Right renal cortex interstitium (tissue), 3 donors: ENCODE results near the gene ACAD8. TPM values are rescaled to one million over a fixed set of nuclear protein-coding genes. Genes with fewer than 3 reads are reported as not detected.
"Not testable (repeated sequence)": the region's sequence is repeated elsewhere in the genome, so short reads cannot be mapped to it uniquely, and the experiment has no call there.

Source experiments
- DNase-seq, 3 donors: peaks; one replicate each; pipeline ENCODE4 v3.0.0-alpha.2; 2013; ENCODE audit warnings: low read depth in 3 of 3, low spot score in 2 of 3
- polyA plus RNA-seq, 3 donors: library from polyadenylated mRNA; unstranded; fragments of 120-200 nt; gene quantifications; one replicate each; pipeline ENCODE4 v1.2.1, GENCODE V29; 2013; ENCODE audit not compliant: insufficient read length in 3 of 3

The ACAD8 gene
- polyA plus RNA-seq, 3 donors: 39.5 to 47.0 (median 41.1) TPM

DNA sequence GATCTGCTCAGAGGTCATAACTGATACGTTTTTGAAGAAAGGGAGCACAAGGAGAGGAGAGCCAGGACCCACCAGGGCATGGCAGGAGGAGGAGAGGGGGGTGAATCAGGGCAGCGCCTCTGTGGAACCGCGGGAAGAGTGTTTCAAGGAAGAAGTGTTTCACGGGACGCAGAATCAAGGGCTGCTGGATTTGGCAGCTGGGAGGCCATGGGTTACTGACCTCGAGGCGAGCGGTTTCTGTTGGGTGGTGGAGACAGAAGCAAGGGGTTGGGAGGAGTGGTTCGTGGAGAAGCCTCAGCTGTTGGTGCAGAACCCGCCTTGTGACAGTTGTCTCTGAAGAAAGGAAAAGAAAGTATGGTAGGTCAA is 15.8 kb upstream of the ACAD8 start:
- no peak for DNase-seq

DNA sequence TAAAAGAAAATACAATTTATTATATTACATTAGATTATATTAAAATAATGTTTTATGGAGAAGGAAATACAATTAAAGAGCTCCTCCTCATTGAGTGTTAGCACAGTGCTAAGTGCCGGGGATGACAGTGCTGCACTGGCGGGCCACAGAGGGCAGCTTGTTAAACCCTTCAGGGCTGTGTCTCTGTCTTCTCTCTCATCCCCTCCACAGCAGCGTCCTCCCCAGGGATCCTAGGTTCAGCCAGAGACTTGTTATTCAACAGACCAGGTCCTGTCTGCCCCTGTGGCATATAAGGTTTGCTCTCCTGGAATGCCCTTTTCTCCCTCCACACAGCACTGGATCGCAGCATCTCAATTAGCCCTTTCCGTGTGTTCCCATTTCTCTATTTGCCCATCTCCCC is 14.4 kb upstream of the ACAD8 start:
- no peak for DNase-seq

DNA sequence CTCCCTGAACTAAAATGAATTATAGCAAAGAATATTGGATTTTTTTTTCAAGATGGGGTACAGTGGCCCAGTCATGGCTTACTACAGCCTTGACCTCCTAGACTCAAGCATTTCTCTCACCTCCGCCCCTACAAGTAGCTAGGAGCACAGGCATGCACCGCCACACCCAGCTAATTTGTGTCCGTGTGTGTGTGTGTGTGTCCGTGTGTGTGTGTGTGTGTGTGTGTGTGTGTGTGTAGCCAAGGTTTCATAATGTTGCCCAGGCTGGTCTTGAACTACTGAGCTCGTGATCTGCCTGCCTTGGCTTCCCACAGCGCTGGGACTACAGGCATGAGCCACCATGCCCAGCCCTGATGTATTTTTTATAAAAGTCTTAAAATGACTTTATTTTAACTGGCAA is 12.8 kb upstream of the ACAD8 start:
- DNase-seq: no peak

DNA sequence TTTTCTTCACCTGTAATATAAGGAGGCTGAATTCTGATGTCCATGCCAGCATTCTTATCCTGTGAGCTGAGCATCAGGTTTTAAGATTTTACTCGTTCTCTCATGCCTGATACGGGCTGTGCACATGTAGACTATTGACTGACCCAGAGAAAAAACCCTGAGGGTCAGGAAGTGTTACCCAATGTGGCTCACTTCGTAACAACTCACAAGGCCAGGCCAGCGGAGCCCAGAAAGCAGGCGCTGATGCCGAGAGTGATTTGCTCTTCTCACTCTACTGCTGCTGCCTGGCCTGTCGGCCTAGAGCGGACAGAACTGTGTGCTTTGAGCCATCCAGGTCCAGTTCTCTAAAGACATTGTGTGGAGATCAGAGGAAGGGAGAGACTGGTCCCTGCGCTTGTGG is 11.0 kb upstream of the ACAD8 start:
- no peak for DNase-seq

DNA sequence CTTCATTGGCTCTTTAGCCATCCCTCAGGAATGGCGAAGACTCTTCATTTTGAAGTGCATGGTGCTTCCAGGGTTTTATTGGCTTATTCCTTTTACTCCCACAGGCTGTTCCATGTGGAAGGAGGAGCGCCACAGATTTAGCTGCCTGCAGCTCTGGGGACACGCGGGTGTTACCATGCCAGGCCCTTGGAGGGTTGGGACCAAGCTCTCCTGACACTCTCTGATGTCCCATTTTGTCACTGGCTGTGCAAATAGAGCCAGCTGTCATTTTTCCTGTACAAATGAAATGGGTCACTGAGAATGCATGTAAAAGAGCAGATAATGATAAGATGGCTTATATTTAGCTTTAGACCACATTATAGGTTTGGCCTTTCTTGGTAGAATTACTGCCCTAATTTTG is 9.5 kb upstream of the ACAD8 start:
- no peak for DNase-seq

DNA sequence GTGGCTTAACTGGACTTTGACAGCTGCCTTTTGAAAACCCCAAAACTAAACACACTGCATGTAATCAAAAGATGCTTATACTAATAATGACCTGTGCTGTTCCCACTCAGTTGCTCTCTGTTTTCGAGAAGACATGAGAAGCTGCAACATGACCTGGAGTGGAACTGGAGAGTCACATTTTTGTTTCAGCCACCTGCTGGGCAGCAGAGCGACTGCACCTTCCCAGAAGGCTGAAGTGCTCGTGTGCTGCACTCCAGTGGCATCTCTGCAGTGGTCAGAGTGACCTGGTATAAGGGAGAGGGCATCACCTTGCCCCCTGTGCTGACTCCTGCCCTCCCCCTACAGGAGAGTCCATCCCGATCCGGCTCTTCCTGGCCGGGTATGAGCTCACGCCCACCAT is 8.8 kb upstream of the ACAD8 start:
- no peak for DNase-seq

DNA sequence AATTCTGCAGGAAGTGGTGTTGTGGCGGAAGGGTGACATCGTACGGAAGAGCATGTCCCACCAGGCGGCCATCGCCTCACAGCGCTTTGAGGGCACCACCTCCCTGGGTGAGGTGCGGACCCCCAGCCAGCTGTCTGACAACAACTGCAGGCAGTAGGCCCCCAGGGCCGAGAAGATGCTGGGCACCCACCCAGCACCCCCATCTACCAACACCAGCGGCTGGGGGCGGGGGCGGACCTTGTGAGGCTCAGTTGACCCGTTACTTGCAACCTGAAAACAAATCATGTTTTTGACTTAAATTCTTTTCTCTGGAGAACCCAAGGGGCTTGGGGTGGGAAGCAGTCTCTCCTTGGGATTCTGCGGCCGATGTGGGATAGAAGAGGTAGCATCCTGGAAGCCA is 7.9 kb upstream of the ACAD8 start:
- no peak for DNase-seq

DNA sequence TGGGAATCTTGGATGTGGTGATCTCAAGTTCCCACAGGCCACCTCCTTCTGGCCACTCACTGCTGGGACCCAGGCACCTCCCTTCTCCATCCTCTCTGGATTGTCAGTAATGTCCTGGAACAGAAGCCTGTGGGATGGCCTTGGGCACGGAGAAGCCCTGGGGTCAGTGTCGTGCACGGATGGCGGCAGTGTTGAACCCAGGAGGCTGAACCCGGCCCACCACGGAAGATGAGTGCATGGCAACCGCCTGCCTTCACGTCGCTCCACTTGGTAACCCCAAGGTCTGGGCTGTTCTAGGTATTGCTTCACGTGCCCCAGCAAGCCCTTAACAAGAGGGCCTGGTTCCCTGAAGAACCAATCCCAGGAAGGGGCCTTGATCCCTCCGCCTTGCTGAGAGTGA is 7.3 kb upstream of the ACAD8 start:
- no peak for DNase-seq

DNA sequence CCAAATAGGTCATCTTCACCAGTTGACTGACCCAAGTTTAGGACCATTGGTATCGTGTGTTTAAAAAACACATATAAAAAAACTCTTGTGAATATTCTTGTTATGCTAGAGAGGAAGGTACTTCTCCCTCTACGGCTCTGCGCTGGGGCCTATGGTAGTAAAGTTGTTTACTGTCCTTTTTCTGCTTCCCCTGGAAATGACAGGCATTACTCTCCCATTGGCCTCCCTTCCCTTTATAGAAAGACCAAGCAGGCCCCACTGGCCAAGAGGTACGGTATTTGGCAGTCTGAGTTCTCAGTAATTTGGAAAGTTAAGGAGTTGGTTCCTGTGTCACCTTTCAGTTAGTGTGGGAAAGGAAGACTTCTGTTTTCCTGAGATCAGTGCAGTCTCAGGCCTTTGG is 6.7 kb upstream of the ACAD8 start:
- DNase-seq: no peak

DNA sequence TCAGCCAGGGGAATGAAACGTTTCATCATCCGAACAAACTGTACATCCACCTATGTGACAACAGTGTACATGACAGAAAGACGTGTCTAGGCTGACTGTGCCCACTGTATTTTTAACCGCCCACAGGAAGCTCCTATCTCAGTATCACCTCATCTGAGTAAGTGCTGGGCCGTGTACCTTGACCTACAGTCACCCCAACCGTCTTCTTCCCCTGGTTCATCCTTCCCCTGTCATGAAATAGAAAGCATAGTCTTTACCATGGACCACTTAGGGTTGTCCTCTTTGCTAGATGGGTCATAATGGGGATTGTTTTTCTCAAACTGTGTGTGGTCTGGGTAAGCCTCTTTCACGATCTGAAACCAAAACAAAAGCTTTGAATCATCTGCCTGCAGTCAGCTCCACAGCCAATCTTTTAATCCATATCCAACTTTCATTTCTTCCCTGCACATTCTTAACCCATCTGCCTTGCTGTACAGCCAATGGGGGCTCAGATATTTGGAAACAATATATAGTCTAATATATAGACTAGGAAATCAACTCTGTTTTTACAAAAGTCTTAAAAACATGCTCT is 4.4 kb upstream of the ACAD8 start:
- DNase-seq: no peak

DNA sequence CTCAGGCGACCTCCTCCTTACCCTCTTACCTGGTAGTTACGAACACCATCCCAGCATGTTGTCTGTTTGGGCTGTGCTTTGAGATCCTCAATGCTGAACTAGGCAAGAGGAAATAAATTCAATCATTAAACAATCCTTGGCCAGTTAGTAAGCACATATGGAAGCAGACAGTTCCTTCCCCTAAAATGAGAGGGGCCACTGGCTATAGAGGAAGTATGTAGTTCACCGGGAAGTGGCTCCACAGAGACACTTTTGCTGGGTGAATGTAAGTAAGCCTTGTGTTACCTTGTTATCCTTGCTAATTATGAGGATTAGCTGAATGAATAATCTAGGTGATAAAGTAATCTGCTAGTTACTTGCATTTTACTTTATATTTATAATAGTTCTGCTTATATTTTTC is 3.1 kb upstream of the ACAD8 start:
- no peak for DNase-seq

DNA sequence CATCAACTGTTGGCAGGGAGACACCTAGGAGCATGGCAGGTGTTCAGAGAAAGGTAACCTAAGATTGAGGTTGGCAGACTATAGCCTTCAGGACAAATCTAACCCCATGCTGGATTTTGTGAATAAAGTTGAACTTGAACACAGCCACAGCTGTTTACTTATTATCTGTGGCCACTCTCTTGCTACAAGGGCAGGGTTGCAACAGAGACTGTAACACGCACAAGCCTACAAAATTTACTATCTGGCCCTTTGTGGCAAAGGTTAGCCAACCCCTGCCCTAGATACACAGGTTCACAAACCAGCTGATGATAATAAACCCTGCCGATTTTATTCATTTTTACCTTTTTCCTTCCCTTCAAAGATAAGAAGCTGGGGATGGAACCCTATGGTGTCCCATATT is 2.7 kb upstream of the ACAD8 start:
- no peak for DNase-seq

DNA sequence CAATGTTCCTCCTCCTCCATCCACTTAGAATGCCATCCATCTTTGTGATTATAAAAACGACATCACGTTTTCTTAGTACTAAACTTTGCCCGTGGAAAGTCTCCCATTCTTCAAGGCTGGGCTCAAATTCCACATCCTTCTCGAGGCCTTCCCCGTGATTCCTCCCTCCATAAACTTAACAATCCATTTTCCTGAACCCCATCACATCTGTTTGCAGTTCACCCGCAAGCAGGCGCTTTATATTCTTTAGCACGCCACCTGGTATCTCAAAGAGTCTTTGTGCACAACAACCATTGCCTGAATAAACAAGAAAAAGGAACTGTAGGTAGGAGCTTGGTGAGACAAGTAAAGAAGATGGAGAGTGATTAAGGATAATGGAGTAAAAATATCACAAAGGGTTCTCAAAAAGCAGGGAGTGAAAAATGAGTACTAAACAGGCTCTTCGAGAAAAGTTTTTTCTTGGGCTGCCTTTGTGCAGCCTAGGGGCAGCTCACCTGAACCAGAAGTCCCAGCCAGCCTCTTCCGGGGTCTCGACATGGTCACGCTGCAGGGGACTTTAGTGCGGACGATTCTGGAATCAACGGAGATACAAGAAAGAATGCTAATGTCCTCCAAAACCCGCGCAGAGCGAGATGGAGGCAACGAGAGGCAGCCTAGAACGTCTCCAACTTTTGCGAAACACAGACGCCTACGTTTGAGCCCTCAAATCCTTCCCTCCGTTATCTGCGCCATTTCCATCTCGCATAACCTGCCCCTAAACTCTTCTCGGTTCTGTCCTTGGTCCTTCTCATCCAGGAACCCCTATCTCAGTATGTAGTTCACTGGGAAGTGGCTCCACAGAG is 801 bp upstream of the ACAD8 start:
- no peak for DNase-seq

DNA sequence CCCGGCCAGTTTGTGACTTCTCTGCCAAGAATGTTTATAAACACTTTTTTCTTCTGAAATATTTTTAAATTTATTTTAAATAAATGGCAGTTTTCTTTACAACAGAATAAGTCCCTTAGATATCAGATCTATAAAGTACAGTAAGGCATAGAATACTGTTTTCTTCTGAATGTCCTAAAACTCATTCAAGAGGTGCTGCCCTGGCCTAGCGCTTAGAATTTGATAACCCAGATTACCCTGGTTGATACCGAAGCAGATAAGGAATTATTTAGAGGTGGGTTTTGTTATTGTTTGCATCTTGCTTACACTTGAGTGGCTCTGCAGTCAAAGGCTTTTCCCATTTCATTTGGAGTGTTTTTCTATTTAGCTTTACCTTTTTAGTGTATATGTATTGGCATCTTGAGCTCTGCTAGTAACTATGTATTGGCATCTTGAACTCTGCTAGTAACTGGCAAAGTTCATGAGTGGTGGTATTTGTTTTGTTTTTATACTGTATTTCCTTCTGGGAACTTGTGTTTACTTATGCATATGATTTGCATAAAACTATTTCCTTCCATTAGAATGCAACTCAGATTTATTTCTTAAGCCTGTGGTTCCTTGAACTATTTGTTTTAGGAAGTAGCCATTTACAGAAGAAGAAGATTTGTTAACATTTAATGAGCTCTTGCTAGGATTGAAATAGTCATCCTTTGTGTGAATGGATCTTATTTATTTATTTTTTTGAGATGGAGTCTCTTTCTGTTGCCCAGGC is 1.2 kb downstream of the ACAD8 start:
- DNase-seq: no peak

DNA sequence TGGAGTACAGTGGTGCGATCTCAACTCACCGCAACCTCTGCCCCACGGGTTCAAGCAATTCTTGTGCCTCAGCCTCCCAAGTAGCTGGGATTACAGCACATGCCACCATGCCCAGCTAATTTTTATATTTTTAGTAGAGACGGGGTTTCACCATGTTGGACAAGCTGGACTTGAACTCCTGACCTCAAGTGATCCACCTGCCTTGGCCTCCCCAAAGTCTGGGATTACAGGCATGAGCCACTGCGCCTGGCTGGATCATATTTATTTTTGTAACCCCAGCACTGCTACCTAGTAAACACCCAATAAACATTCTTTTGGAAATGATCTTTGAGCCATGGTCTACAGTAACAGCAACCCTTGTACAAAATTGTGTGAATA is 1.8 kb downstream of the ACAD8 start:
- not testable (repeated sequence) for DNase-seq

DNA sequence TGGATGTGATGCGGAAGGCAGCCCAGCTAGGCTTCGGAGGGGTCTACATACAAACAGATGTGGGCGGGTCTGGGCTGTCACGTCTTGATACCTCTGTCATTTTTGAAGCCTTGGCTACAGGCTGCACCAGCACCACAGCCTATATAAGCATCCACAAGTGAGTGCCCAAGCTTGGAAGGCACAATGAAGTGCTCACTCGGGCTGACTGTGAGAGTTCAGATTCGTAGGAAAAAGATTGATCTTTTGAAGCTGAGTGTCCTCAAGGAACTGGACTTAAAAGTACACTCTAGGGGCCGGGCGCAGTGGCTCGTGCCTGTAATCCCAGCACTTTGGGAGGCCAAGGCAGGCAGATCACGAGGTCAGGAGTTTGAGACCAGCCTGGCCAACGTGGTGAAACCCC is 3.7 kb downstream of the ACAD8 start:
- no peak for DNase-seq

DNA sequence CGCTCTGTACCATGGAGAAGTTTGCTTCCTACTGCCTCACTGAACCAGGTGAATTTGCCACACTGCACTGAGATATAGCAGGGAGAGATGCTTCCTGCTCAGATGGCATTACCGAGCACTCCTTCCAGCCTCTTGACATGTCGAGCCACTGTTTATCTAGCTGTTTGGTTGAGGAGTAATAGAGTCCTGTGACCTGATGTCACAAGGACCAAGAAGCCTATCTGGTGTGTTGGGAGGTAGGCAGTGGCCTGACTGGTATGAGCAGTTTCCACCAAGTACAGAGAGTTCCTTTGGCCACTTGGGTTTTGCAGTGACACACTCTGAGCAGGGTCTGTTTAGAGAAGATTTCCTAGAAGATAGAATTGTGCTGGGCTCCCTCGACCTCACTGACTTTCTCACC is 5.2 kb downstream of the ACAD8 start:
- no peak for DNase-seq

DNA sequence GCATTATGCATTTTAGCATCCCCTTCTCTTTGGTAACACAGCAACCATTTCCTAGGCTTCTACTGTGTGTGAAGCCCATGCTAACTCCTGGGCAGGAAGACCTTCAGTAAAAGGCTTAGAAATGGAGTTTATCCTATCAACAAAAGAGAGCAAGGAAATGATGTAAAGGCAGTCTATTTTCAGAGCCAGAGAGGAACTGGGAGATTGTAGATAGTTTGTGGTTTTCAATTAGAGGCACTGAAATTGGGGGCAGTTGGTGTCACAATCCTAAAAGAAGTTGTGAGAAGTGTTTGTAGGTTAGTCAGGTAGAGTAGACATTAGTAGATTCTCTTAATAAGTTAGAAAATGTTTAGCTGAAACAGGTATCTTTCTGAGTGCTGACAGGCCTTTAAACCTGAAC is 7.1 kb downstream of the ACAD8 start:
- DNase-seq: no peak

DNA sequence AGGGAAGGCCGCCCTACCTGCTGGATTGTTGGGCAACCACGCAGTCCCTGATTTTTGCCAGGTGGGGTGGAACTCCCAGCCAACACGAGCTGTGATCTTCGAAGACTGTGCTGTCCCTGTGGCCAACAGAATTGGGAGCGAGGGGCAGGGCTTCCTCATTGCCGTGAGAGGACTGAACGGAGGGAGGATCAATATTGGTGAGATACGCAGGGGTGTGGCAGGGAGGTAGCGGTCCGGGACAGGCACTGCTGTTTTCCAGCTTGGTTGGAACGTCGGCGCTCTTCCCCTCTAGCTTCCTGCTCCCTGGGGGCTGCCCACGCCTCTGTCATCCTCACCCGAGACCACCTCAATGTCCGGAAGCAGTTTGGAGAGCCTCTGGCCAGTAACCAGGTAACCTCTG is 7.6 kb downstream of the ACAD8 start:
- no peak for DNase-seq

DNA sequence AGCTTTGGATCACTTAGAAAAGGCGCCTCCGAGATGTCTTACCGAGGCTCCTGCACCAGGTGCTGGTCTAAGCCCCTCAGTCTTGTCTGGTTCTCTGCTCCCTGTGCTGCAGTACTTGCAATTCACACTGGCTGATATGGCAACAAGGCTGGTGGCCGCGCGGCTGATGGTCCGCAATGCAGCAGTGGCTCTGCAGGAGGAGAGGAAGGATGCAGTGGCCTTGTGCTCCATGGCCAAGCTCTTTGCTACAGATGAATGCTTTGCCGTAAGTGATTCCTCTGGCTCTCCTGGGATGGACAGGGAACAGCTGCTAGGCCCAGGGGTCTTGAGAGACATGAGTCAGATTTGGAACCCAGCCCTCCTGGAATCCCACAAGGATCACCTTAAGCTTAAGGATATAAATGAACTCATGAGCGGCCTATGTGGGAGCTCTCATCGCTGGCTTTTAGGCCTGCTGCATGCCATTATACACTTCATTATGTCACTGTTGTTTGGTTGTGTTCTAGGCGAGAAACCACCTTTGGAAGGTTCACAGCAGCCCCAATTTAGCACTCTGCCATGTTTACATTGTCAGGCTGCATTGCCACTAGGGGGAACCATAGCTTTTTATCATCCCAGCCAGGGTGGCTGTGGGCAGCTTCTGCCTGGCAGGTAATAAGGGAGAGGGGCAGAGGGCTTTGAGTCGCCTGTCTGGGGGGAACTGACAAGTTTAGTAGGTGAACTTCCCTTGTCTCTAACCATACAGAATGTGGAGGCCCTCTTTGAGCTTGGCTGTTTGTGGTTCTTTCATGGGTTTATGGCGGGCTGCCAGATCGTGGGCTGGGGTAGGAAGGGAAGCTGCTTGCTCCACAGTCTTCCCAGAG is 8.5 kb downstream of the ACAD8 start:
- DNase-seq: no peak
